Endothelial cell (in vitro differentiated cells): Measurements from ENCODE around the gene SELE. TPM values are rescaled to one million over a fixed set of nuclear protein-coding genes. Genes with fewer than 3 reads are reported as not detected.

Experiments
- DNase-seq: peaks from one replicate; pipeline ENCODE4 v3.0.0; 2021; ENCODE audit warnings: low spot score
- H3K27ac Mint-ChIP-seq: one replicate; pipeline ENCODE4 v1.8.0; 2021; ENCODE audit warnings: mixed read lengths, inconsistent platforms; ENCODE audit not compliant: unreplicated experiment
- H3K27me3 Mint-ChIP-seq: one replicate; pipeline ENCODE4 v1.8.0; 2021; ENCODE audit warnings: mild to moderate bottlenecking, moderate library complexity, mixed read lengths, inconsistent platforms; ENCODE audit not compliant: unreplicated experiment
- H3K36me3 Mint-ChIP-seq: one replicate; pipeline ENCODE4 v1.8.0; 2021; ENCODE audit warnings: mild to moderate bottlenecking, low read depth, mixed read lengths, inconsistent platforms; ENCODE audit not compliant: unreplicated experiment
- H3K4me1 Mint-ChIP-seq: one replicate; pipeline ENCODE4 v1.8.0; 2021; ENCODE audit warnings: mild to moderate bottlenecking, mixed read lengths, inconsistent platforms; ENCODE audit not compliant: unreplicated experiment
- H3K4me3 Mint-ChIP-seq: one replicate; pipeline ENCODE4 v1.8.0; 2021; ENCODE audit warnings: mild to moderate bottlenecking, mixed read lengths, inconsistent platforms; ENCODE audit not compliant: unreplicated experiment
- H3K9me3 Mint-ChIP-seq: one replicate; pipeline ENCODE4 v1.8.0; 2021; ENCODE audit warnings: mixed read lengths, inconsistent platforms; ENCODE audit not compliant: unreplicated experiment
- total RNA-seq: library from RNA; stranded (reverse); fragmentation: NEBNext Ultra II Directional; extraction: Animal tissue kit (Norgen Biotek cat#: 25700); gene quantifications from one replicate; pipeline ENCODE4 v1.2.1, GENCODE V29; 2021; ENCODE audit not compliant: unreplicated experiment
- TF ChIP-seq, protein P1 (sequence below): fragments of 200-600 bp; sonication (generic); IDR thresholded peaks from one replicate; pipeline ENCODE4 v1.5.0; 2021; ENCODE audit warnings: antibody characterized with exemption; ENCODE audit not compliant: unreplicated experiment

SELE gene
- total RNA-seq, 1 donor from 2014 or later = 14.3 TPM

DNA sequence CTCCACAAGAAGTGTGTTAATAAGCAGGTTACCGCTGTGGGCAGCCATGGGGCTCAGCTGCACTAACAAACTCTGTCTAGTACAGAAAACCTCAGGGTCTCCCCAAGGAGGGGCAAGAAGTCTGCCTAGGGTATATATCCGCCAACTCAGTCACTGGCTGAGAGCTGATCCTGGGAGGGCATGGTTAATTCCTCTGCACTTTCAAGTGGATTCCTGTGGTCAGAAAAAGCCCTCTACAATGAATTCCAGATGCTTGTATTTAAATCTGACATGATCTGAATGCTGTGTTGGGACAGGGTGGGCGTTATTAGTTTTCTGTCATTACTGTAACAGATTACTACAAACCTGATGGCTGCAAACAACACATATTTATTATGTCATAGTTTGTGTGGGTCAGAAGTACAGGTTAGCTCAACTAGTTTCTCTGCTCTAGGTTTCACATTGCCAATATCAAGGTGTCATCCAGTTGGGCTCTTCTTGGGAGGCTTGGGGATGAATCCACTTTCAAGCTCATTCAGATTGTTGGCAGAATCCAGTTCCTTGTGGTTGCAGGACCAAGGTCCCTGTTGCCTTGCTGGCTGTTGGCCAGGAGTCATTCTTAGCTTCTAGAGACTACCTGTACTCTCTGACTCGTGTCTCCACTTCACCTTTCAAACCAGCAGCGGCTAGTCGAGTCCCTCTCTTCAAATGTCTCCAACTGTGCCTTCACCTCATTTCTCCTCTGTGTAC is 8.0 kb upstream of the SELE start:
- TF ChIP-seq, protein P1, sequence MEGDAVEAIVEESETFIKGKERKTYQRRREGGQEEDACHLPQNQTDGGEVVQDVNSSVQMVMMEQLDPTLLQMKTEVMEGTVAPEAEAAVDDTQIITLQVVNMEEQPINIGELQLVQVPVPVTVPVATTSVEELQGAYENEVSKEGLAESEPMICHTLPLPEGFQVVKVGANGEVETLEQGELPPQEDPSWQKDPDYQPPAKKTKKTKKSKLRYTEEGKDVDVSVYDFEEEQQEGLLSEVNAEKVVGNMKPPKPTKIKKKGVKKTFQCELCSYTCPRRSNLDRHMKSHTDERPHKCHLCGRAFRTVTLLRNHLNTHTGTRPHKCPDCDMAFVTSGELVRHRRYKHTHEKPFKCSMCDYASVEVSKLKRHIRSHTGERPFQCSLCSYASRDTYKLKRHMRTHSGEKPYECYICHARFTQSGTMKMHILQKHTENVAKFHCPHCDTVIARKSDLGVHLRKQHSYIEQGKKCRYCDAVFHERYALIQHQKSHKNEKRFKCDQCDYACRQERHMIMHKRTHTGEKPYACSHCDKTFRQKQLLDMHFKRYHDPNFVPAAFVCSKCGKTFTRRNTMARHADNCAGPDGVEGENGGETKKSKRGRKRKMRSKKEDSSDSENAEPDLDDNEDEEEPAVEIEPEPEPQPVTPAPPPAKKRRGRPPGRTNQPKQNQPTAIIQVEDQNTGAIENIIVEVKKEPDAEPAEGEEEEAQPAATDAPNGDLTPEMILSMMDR = no peak
- Mint-ChIP-seq H3K9me3 (no peaks in the 10 kb centered on the region), H3K4me3 (no peak overlapping the region), H3K27me3 (no peaks in the 10 kb centered on the region), H3K27ac (no peak overlapping the region), H3K4me1 (peaks cover 37% of the 10 kb centered on the region), H3K36me3 (no peaks in the 10 kb centered on the region)
- no peak for DNase-seq

DNA sequence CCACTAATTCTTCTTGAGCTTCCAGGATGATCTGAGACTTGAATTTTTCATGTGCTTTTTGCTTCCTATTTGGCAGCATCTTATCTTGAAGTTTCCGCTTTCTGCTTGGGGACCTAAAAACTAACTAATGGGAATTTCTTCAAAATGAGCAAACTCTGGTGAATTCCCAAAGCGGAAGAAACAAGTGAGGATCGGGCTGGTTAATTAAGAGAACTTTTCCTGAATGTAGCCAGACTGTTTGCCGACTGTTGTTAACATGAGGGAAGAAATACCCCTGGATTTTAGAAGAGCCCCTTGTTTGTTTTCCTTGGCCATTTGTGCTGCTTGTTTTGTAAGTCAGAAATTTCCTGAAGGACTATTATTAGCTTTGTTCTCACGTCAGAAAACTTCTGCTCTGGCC is 6.1 kb upstream of the SELE start:
- Mint-ChIP-seq H3K4me1 (peaks cover 27% of the 10 kb centered on the region), H3K27ac (peak overlapping the region; percentile 38), H3K27me3 (no peaks in the 10 kb centered on the region), H3K9me3 (no peaks in the 10 kb centered on the region), H3K4me3 (no peak overlapping the region), H3K36me3 (no peaks in the 10 kb centered on the region)
- DNase-seq = no peak
- TF ChIP-seq, protein P1 = no peak

DNA sequence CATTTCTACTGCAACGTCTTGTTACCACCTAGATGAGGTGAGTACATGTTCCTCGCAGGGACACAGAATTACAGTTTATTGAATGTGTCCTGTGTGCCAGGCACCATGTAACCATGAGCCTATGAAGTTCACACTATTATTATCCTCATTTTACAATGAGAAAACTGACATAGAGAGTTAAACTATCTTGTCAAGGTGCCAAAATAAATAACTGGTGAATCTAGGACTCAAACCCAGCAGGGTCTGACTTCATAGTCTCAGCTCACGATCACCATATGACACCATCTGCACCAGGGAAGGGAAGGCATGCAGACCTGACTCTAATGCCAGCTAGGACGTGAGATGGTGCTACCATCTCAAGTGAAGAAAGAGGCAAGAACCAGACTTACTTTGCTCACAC is 2.4 kb downstream of the SELE start:
- DNase-seq = no peak
- no peaks in the 10 kb centered on the region for H3K9me3 Mint-ChIP-seq
- TF ChIP-seq, protein P1 = no peak

DNA sequence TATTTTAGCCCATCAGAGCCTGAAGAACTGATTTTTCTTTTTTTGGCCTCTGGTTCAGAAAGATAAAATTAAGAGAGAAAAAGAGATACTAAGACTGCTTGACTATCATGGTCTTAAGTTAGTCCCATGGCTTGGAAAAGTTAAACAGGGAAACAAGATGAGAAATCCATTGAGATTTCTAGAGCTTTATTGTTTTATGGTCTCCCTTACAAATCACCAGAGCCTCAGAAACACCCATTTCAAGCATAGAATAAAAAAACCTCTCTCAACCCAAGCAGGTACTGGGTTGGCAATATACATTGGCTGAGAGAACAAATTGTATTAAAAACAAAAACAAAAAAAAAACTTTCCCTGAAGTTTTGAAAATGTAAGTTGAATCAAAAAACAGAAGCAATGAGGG is 3.9 kb downstream of the SELE start:
- H3K4me1 Mint-ChIP-seq = peaks cover 9% of the 10 kb centered on the region
- TF ChIP-seq, protein P1 = no peak
- H3K9me3 Mint-ChIP-seq = no peaks in the 10 kb centered on the region
- H3K4me3 Mint-ChIP-seq = no peak overlapping the region
- no peak overlapping the region for H3K27ac Mint-ChIP-seq
- H3K36me3 Mint-ChIP-seq = peaks cover 7% of the 10 kb centered on the region
- no peak for DNase-seq
- H3K27me3 Mint-ChIP-seq = no peaks in the 10 kb centered on the region

More for the DNA sequence above, 2.4 kb downstream of the SELE start:
- H3K27me3 Mint-ChIP-seq = no peaks in the 10 kb centered on the region
- peaks cover 7% of the 10 kb centered on the region for H3K36me3 Mint-ChIP-seq
- peaks cover 9% of the 10 kb centered on the region for H3K4me1 Mint-ChIP-seq
- peak overlapping the region; percentile 26 for H3K4me3 Mint-ChIP-seq
- no peak overlapping the region for H3K27ac Mint-ChIP-seq

DNA sequence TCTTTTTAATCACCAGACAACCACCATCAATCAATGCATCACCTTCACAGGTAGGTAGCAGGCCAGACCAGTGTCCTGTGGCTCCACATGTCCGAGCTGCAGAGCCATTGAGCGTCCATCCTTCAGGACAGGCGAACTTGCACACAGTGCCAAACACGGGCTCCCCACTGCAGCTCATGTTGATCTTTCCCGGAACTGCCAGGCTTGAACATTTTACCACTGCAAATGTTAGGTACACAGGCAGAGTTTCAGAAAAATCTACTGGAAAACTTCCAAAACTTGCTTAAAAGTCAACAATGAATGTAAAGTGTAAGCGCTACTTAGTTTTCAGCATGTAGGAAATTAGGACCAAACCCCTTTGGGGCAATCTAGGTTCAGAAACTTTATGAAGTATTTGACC is 6.6 kb downstream of the SELE start:
- peak overlapping the region; percentile 1 for H3K4me3 Mint-ChIP-seq

More for the DNA sequence above, 6.6 kb downstream of the SELE start:
- Mint-ChIP-seq H3K36me3 (peaks cover 7% of the 10 kb centered on the region), H3K9me3 (no peaks in the 10 kb centered on the region), H3K27me3 (peaks cover 2% of the 10 kb centered on the region), H3K27ac (no peak overlapping the region), H3K4me1 (peaks cover 3% of the 10 kb centered on the region)
- TF ChIP-seq, protein P1 = no peak
- no peak for DNase-seq
